ENCODE measurements around the gene PUDP.
"Not testable (repeated sequence)": the region's sequence is repeated elsewhere in the genome, so short reads cannot be mapped to it uniquely, and the experiment has no call there.

Gene PUDP

GRCh38 chrX:7115557-7115956 lies 32.4 kb downstream of the PUDP start:
- H3K27me3 ChIP-seq (ENCODE audit: control insufficient read depth, insufficient read depth, low read length) = no peaks in the 10 kb centered on the region
- H3K9ac ChIP-seq (ENCODE audit: low read length) = no peak overlapping the region
- no peak overlapping the region for H3K27ac ChIP-seq (ENCODE audit: low read depth, low read length)
- no peaks in the 10 kb centered on the region for H3K36me3 ChIP-seq (ENCODE audit: control insufficient read depth, insufficient read depth, low read length)
- no peaks in the 10 kb centered on the region for H3K4me1 ChIP-seq (ENCODE audit: control insufficient read depth, insufficient read depth, low read length)
- H3K4me3 ChIP-seq (ENCODE audit: low read length) = no peak overlapping the region

GRCh38 chrX:7112071-7112470 lies 35.9 kb downstream of the PUDP start:
- Histone ChIP-seq H3K9ac (ENCODE audit: low read length) (no peak overlapping the region), H3K27me3 (ENCODE audit: control insufficient read depth, insufficient read depth, low read length) (no peaks in the 10 kb centered on the region), H3K27ac (ENCODE audit: low read depth, low read length) (no peak overlapping the region), H3K4me3 (ENCODE audit: low read length) (no peak overlapping the region), H3K4me1 (ENCODE audit: control insufficient read depth, insufficient read depth, low read length) (no peaks in the 10 kb centered on the region), H3K36me3 (ENCODE audit: control insufficient read depth, insufficient read depth, low read length) (no peaks in the 10 kb centered on the region)

- Histone ChIP-seq H3K27ac (ENCODE audit: low read depth, low read length) (no peak overlapping the region), H3K9ac (ENCODE audit: low read length) (no peak overlapping the region), H3K4me3 (ENCODE audit: low read length) (no peak overlapping the region), H3K27me3 (ENCODE audit: control insufficient read depth, insufficient read depth, low read length) (no peaks in the 10 kb centered on the region), H3K36me3 (ENCODE audit: control insufficient read depth, insufficient read depth, low read length) (no peaks in the 10 kb centered on the region), H3K4me1 (ENCODE audit: control insufficient read depth, insufficient read depth, low read length) (no peaks in the 10 kb centered on the region)
Observed at GRCh38 chrX:7111518-7111917, 36.4 kb downstream of the PUDP start.

- Histone ChIP-seq H3K9ac (ENCODE audit: low read length) (no peak overlapping the region), H3K4me1 (ENCODE audit: control insufficient read depth, insufficient read depth, low read length) (no peaks in the 10 kb centered on the region), H3K4me3 (ENCODE audit: low read length) (no peak overlapping the region), H3K27me3 (ENCODE audit: control insufficient read depth, insufficient read depth, low read length) (no peaks in the 10 kb centered on the region), H3K36me3 (ENCODE audit: control insufficient read depth, insufficient read depth, low read length) (no peaks in the 10 kb centered on the region), H3K27ac (ENCODE audit: low read depth, low read length) (no peak overlapping the region)
Observed at GRCh38 chrX:7110821-7111276, 37.1 kb downstream of the PUDP start.

GRCh38 chrX:7109838-7110793 lies 37.8 kb downstream of the PUDP start:
- H3K36me3 ChIP-seq (ENCODE audit: control insufficient read depth, insufficient read depth, low read length) = peaks cover 2% of the 10 kb centered on the region
- no peaks in the 10 kb centered on the region for H3K4me1 ChIP-seq (ENCODE audit: control insufficient read depth, insufficient read depth, low read length)
- no peaks in the 10 kb centered on the region for H3K27me3 ChIP-seq (ENCODE audit: control insufficient read depth, insufficient read depth, low read length)
- H3K4me3 ChIP-seq (ENCODE audit: low read length) = no peak overlapping the region
- no peak overlapping the region for H3K27ac ChIP-seq (ENCODE audit: low read depth, low read length)
- H3K9ac ChIP-seq (ENCODE audit: low read length) = no peak overlapping the region

- H3K4me1 ChIP-seq (ENCODE audit: control insufficient read depth, insufficient read depth, low read length) = no peaks in the 10 kb centered on the region
- H3K4me3 ChIP-seq (ENCODE audit: low read length) = peak overlapping the region; percentile 41
- no peak overlapping the region for H3K9ac ChIP-seq (ENCODE audit: low read length)
- no peaks in the 10 kb centered on the region for H3K27me3 ChIP-seq (ENCODE audit: control insufficient read depth, insufficient read depth, low read length)
- peaks cover 2% of the 10 kb centered on the region for H3K36me3 ChIP-seq (ENCODE audit: control insufficient read depth, insufficient read depth, low read length)
- no peak overlapping the region for H3K27ac ChIP-seq (ENCODE audit: low read depth, low read length)
Observed at GRCh38 chrX:7109049-7109531, 38.9 kb downstream of the PUDP start.

- Histone ChIP-seq H3K36me3 (ENCODE audit: control insufficient read depth, insufficient read depth, low read length) (peaks cover 3% of the 10 kb centered on the region), H3K4me3 (ENCODE audit: low read length) (no peak overlapping the region), H3K4me1 (ENCODE audit: control insufficient read depth, insufficient read depth, low read length) (no peaks in the 10 kb centered on the region), H3K27me3 (ENCODE audit: control insufficient read depth, insufficient read depth, low read length) (no peaks in the 10 kb centered on the region), H3K9ac (ENCODE audit: low read length) (no peak overlapping the region), H3K27ac (ENCODE audit: low read depth, low read length) (no peak overlapping the region)
Observed at GRCh38 chrX:7108030-7108429, 39.9 kb downstream of the PUDP start.

- Histone ChIP-seq H3K9ac (ENCODE audit: low read length) (no peak overlapping the region), H3K27me3 (ENCODE audit: control insufficient read depth, insufficient read depth, low read length) (no peaks in the 10 kb centered on the region), H3K4me1 (ENCODE audit: control insufficient read depth, insufficient read depth, low read length) (no peaks in the 10 kb centered on the region), H3K4me3 (ENCODE audit: low read length) (no peak overlapping the region), H3K36me3 (ENCODE audit: control insufficient read depth, insufficient read depth, low read length) (peaks cover 5% of the 10 kb centered on the region), H3K27ac (ENCODE audit: low read depth, low read length) (no peak overlapping the region)
Observed at GRCh38 chrX:7106649-7107048, 41.3 kb downstream of the PUDP start.

- Histone ChIP-seq H3K27me3 (ENCODE audit: control insufficient read depth, insufficient read depth, low read length) (no peaks in the 10 kb centered on the region), H3K9ac (ENCODE audit: low read length) (no peak overlapping the region), H3K36me3 (ENCODE audit: control insufficient read depth, insufficient read depth, low read length) (peaks cover 9% of the 10 kb centered on the region), H3K4me3 (ENCODE audit: low read length) (no peak overlapping the region), H3K27ac (ENCODE audit: low read depth, low read length) (no peak overlapping the region), H3K4me1 (ENCODE audit: control insufficient read depth, insufficient read depth, low read length) (no peaks in the 10 kb centered on the region)
Observed at GRCh38 chrX:7102119-7102518, 45.8 kb downstream of the PUDP start.

- no peak overlapping the region for H3K27ac ChIP-seq (ENCODE audit: low read depth, low read length)
- no peaks in the 10 kb centered on the region for H3K27me3 ChIP-seq (ENCODE audit: control insufficient read depth, insufficient read depth, low read length)
- H3K4me3 ChIP-seq (ENCODE audit: low read length) = no peak overlapping the region
- no peak overlapping the region for H3K9ac ChIP-seq (ENCODE audit: low read length)
- peaks cover 7% of the 10 kb centered on the region for H3K36me3 ChIP-seq (ENCODE audit: control insufficient read depth, insufficient read depth, low read length)
- no peaks in the 10 kb centered on the region for H3K4me1 ChIP-seq (ENCODE audit: control insufficient read depth, insufficient read depth, low read length)
Observed at GRCh38 chrX:7100022-7100421, 47.9 kb downstream of the PUDP start.

- H3K36me3 ChIP-seq (ENCODE audit: control insufficient read depth, insufficient read depth, low read length); H3K4me3 ChIP-seq (ENCODE audit: low read length); H3K27ac ChIP-seq (ENCODE audit: low read depth, low read length); H3K27me3 ChIP-seq (ENCODE audit: control insufficient read depth, insufficient read depth, low read length); H3K9ac ChIP-seq (ENCODE audit: low read length); H3K4me1 ChIP-seq (ENCODE audit: control insufficient read depth, insufficient read depth, low read length): not testable (repeated sequence)
Observed at GRCh38 chrX:7095657-7096056, 52.3 kb downstream of the PUDP start.

GRCh38 chrX:7093305-7093704 lies 54.6 kb downstream of the PUDP start:
- H3K9ac ChIP-seq (ENCODE audit: low read length) = no peak overlapping the region
- H3K36me3 ChIP-seq (ENCODE audit: control insufficient read depth, insufficient read depth, low read length) = peaks cover 4% of the 10 kb centered on the region
- no peak overlapping the region for H3K4me3 ChIP-seq (ENCODE audit: low read length)
- H3K4me1 ChIP-seq (ENCODE audit: control insufficient read depth, insufficient read depth, low read length) = no peaks in the 10 kb centered on the region
- H3K27ac ChIP-seq (ENCODE audit: low read depth, low read length) = no peak overlapping the region
- no peaks in the 10 kb centered on the region for H3K27me3 ChIP-seq (ENCODE audit: control insufficient read depth, insufficient read depth, low read length)

- Histone ChIP-seq H3K27ac (ENCODE audit: low read depth, low read length) (no peak overlapping the region), H3K9ac (ENCODE audit: low read length) (no peak overlapping the region)
Observed at GRCh38 chrX:7092543-7092942, 55.4 kb downstream of the PUDP start.

More at GRCh38 chrX:7092543-7092942, 55.4 kb downstream of the PUDP start:
- H3K4me1 ChIP-seq (ENCODE audit: control insufficient read depth, insufficient read depth, low read length) = no peaks in the 10 kb centered on the region
- no peaks in the 10 kb centered on the region for H3K27me3 ChIP-seq (ENCODE audit: control insufficient read depth, insufficient read depth, low read length)
- no peak overlapping the region for H3K4me3 ChIP-seq (ENCODE audit: low read length)
- no peaks in the 10 kb centered on the region for H3K36me3 ChIP-seq (ENCODE audit: control insufficient read depth, insufficient read depth, low read length)
